MM.1S (cell line): ENCODE results near the gene SLC49A4.

Source experiments
- DNase-seq: peaks from one replicate; pipeline ENCODE4 v3.0.0-alpha.2; 2015
- H2AFZ ChIP-seq: fragments of 300-600 bp; sonication (generic); 2 replicates; pipeline ENCODE4 v1.6.0; 2016; ENCODE audit warnings: antibody characterized with exemption, low read length
- H3F3A ChIP-seq: fragments of 300-600 bp; sonication (generic); 2 replicates; pipeline ENCODE4 v1.6.1; 2016; ENCODE audit warnings: mild to moderate bottlenecking, antibody characterized with exemption, low read length, moderate library complexity, mixed read lengths; ENCODE audit not compliant: insufficient read depth
- H3K27ac ChIP-seq: fragments of 300-600 bp; sonication (generic); 2 replicates; pipeline ENCODE4 v1.5.1; 2016; ENCODE audit warnings: mild to moderate bottlenecking, low read length
- H3K27me3 ChIP-seq: fragments of 300-600 bp; sonication (generic); replicated peaks from 2 replicates; pipeline ENCODE4 v1.6.0; 2016; ENCODE audit warnings: low read length; ENCODE audit not compliant: insufficient read depth
- H3K36me3 ChIP-seq: fragments of 300-600 bp; sonication (generic); replicated peaks from 2 replicates; pipeline ENCODE4 v1.6.1; 2016; ENCODE audit warnings: mild to moderate bottlenecking, low read length, mixed read lengths; ENCODE audit not compliant: insufficient read depth
- H3K4me1 ChIP-seq: fragments of 300-600 bp; sonication (generic); 2 replicates; pipeline ENCODE4 v1.6.1; 2016; ENCODE audit warnings: low read length, mixed read lengths
- H3K4me2 ChIP-seq: fragments of 300-600 bp; sonication (generic); 2 replicates; pipeline ENCODE4 v1.6.0; 2016; ENCODE audit warnings: low read depth, low read length
- H3K4me3 ChIP-seq: fragments of 300-600 bp; sonication (generic); 2 replicates; pipeline ENCODE4 v1.5.1; 2016; ENCODE audit warnings: low read length, mixed read lengths
- H3K79me2 ChIP-seq: fragments of 300-600 bp; sonication (generic); 2 replicates; pipeline ENCODE4 v1.6.1; 2016; ENCODE audit warnings: mixed run types, low read length, mixed read lengths
- H3K9ac ChIP-seq: fragments of 300-600 bp; sonication (generic); 2 replicates; pipeline ENCODE4 v1.6.1; 2016; ENCODE audit warnings: low read length, mixed read lengths
- H3K9me2 ChIP-seq: fragments of 300-600 bp; sonication (generic); replicated peaks from 2 replicates; pipeline ENCODE4 v1.6.1; 2016; ENCODE audit warnings: mild to moderate bottlenecking, low read length, mixed read lengths; ENCODE audit not compliant: insufficient read depth
- H3K9me3 ChIP-seq: fragments of 300-600 bp; sonication (generic); replicated peaks from 2 replicates; pipeline ENCODE4 v1.6.1; 2016; ENCODE audit warnings: mild to moderate bottlenecking, low read length, mixed read lengths; ENCODE audit not compliant: insufficient read depth
- H4K20me1 ChIP-seq: fragments of 300-600 bp; sonication (generic); 2 replicates; pipeline ENCODE4 v1.6.1; 2016; ENCODE audit warnings: mild to moderate bottlenecking, low read length, moderate library complexity, mixed read lengths; ENCODE audit not compliant: insufficient read depth
- EZH2 ChIP-seq: fragments of 300-600 bp; sonication (generic); optimal IDR thresholded peaks from 2 replicates; pipeline ENCODE3; 2017; ENCODE audit warnings: low read depth, mild to moderate bottlenecking, antibody characterized with exemption, low read length, mixed read lengths
- EZH2phosphoT487 ChIP-seq: fragments of 300-600 bp; sonication (generic); IDR thresholded peaks from 2 replicates; pipeline ENCODE4 v1.6.1; 2018; ENCODE audit warnings: antibody characterized with exemption, low read length
- TF ChIP-seq, protein P1 (sequence below): fragments of 300-600 bp; sonication (generic); IDR thresholded peaks from 2 replicates; pipeline ENCODE4 v1.5.1; 2016; ENCODE audit warnings: antibody characterized with exemption, low read length, mixed read lengths

SLC49A4 gene

DNA sequence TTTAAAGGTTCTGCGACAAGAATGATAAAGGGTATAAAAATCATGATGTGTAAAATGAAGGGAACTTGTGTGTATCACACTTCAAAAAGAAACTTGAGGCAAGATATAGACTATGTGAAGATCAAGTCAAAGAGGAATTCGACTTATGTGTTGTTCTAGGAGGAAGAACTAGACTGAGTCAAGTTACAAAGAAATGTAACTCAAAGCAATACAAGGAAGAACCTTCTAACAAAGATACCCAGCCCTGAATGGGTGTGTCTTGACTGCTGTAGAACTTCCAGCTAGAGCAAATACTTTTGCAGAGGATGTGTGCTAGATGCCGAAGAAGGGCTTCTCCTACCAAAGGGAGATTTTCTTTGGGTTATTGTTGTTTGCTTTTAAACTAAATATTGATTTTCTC lies 2.4 kb downstream of the SLC49A4 start:
- Histone ChIP-seq H3K27ac (no peak overlapping the region), H3K9ac (no peak overlapping the region), H3K4me3 (no peak overlapping the region), H2AFZ (no peak overlapping the region), H3K9me2 (no peaks in the 10 kb centered on the region), H3K36me3 (no peaks in the 10 kb centered on the region), H3K9me3 (no peaks in the 10 kb centered on the region), H3K4me1 (peaks cover 6% of the 10 kb centered on the region; the same call in 1 of the 2 replicates), H3F3A (peaks cover 8% of the 10 kb centered on the region; the same call in 1 of the 2 replicates), H3K4me2 (no peak overlapping the region; the same call in 1 of the 2 replicates), H4K20me1 (no peaks in the 10 kb centered on the region), H3K27me3 (no peaks in the 10 kb centered on the region), H3K79me2 (peaks cover 39% of the 10 kb centered on the region)
- no peak for TF ChIP-seq EZH2phosphoT487
- TF ChIP-seq, protein P1, sequence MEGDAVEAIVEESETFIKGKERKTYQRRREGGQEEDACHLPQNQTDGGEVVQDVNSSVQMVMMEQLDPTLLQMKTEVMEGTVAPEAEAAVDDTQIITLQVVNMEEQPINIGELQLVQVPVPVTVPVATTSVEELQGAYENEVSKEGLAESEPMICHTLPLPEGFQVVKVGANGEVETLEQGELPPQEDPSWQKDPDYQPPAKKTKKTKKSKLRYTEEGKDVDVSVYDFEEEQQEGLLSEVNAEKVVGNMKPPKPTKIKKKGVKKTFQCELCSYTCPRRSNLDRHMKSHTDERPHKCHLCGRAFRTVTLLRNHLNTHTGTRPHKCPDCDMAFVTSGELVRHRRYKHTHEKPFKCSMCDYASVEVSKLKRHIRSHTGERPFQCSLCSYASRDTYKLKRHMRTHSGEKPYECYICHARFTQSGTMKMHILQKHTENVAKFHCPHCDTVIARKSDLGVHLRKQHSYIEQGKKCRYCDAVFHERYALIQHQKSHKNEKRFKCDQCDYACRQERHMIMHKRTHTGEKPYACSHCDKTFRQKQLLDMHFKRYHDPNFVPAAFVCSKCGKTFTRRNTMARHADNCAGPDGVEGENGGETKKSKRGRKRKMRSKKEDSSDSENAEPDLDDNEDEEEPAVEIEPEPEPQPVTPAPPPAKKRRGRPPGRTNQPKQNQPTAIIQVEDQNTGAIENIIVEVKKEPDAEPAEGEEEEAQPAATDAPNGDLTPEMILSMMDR, result no peak
- no peak for TF ChIP-seq EZH2
- no peak for DNase-seq

DNA sequence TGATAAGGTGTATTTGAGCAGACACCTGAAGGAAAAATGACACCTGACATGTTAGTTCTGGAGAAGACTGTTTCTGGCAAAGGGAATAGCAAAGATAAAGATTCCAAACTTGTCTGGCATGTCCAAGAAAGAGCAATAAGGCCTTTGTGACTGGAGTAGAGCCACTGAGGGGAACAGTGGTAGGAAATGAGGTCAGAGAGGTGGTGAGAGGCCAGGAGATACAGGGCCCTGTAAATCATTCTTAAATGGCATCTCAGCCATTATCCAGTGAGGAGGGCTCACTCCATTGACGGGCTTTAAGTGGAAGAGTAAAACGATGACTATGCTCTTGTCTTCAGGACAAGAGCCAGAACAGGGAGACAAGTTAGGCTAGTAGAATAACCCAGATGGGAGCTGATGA lies 4.5 kb downstream of the SLC49A4 start:
- TF ChIP-seq EZH2 (no peak), EZH2phosphoT487 (no peak)
- TF ChIP-seq, protein P1, result no peak
- Histone ChIP-seq H3K4me3 (no peak overlapping the region), H3K79me2 (peaks cover 28% of the 10 kb centered on the region), H3K27me3 (no peaks in the 10 kb centered on the region), H3K9me3 (no peaks in the 10 kb centered on the region), H3K4me1 (peaks cover 6% of the 10 kb centered on the region; the same call in 1 of the 2 replicates), H3K27ac (no peak overlapping the region), H2AFZ (no peak overlapping the region), H3F3A (peaks cover 3% of the 10 kb centered on the region; the same call in 1 of the 2 replicates), H3K36me3 (no peaks in the 10 kb centered on the region), H3K9ac (no peak overlapping the region), H3K9me2 (no peaks in the 10 kb centered on the region), H3K4me2 (no peak overlapping the region), H4K20me1 (no peaks in the 10 kb centered on the region)
- DNase-seq, result no peak

DNA sequence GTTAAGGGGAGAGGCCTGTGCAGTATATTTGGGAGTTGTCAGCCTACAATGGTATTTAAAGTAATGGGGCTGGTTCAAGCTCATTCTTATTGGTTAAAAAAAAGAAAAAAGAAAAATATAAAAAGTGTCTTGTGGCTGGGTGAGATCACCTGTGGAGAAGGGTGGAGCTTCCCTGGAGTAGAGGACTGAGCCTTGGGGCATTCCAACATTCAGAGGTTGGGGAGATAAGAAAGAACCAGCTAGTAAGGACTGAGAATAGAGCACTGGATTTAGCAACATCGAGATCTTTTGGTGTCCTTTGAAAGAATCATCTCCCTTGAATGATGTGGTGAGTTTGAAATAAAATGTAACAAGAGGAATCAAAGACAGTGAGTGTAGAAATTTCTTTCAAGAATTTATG lies 5.2 kb downstream of the SLC49A4 start:
- H3F3A ChIP-seq, result no peaks in the 10 kb centered on the region
- no peaks in the 10 kb centered on the region for H4K20me1 ChIP-seq
- H3K9me3 ChIP-seq, result no peaks in the 10 kb centered on the region
- H3K9ac ChIP-seq, result no peak overlapping the region
- H2AFZ ChIP-seq, result no peak overlapping the region
- H3K4me2 ChIP-seq, result no peak overlapping the region
- peaks cover 28% of the 10 kb centered on the region for H3K79me2 ChIP-seq
- H3K4me3 ChIP-seq, result no peak overlapping the region
- DNase-seq, result no peak
- TF ChIP-seq, protein P1, result no peak
- no peak for TF ChIP-seq EZH2
- no peak for TF ChIP-seq EZH2phosphoT487
- no peaks in the 10 kb centered on the region for H3K9me2 ChIP-seq
- H3K27me3 ChIP-seq, result no peaks in the 10 kb centered on the region
- H3K27ac ChIP-seq, result no peak overlapping the region
- H3K4me1 ChIP-seq, result peaks cover 6% of the 10 kb centered on the region; the same call in 1 of the 2 replicates
- H3K36me3 ChIP-seq, result no peaks in the 10 kb centered on the region
